ENCODE data around the gene OLFML1.

The OLFML1 gene

GRCh38 chr11:7448201-7448600 lies 37.1 kb upstream of the OLFML1 start:
- Histone ChIP-seq H2BK120ac (ENCODE audit: low read depth, low read length) (no peak overlapping the region), H3K27ac (ENCODE audit: low read length, poor library complexity, severe bottlenecking) (no peak overlapping the region), H3K4me2 (ENCODE audit: low read length, poor library complexity, severe bottlenecking) (no peak overlapping the region), H3K18ac (ENCODE audit: low read depth in 1 of 2, low read length in 2 of 2) (no peak overlapping the region), H3K27me3 (ENCODE audit: control insufficient read depth in 1 of 2, insufficient read depth in 1 of 2, low read length in 2 of 2) (peaks cover 0 to 12% of the 10 kb centered on the region in 2 experiments), H2AFZ (ENCODE audit: low read depth, low read length) (no peak overlapping the region), H3K4ac (ENCODE audit: low read depth in 1 of 2, low read length in 2 of 2) (no peak overlapping the region), H2BK12ac (ENCODE audit: low read length in 2 of 2) (no peak overlapping the region), H3K9ac (ENCODE audit: low read length) (no peak overlapping the region), H2BK5ac (ENCODE audit: low read depth, low read length, poor library complexity, severe bottlenecking) (no peak overlapping the region), H3K4me3 (ENCODE audit: insufficient read depth in 1 of 2, low read depth in 1 of 2, low read length in 2 of 2) (no peak overlapping the region), H3K9me3 (ENCODE audit: control insufficient read depth, low read length) (no peaks in the 10 kb centered on the region), H3K4me1 (ENCODE audit: control insufficient read depth, insufficient read depth, low read depth, low read length) (no peaks in the 10 kb centered on the region), H2AK5ac (ENCODE audit: low read length, severe bottlenecking) (no peak overlapping the region), H3K14ac (ENCODE audit: low read length in 2 of 2) (no peak overlapping the region), H4K8ac (ENCODE audit: low read length) (no peak overlapping the region), H3K79me1 (replicated peaks; ENCODE audit: low read length, poor library complexity, severe bottlenecking) (no peaks in the 10 kb centered on the region), H3K23ac (ENCODE audit: low read length in 2 of 2) (no peak overlapping the region), H2BK15ac (ENCODE audit: low read depth, poor library complexity, severe bottlenecking) (no peak overlapping the region), H3K36me3 (ENCODE audit: control insufficient read depth in 1 of 2, insufficient read depth in 2 of 2, low read depth in 1 of 2, low read length in 2 of 2) (no peaks in the 10 kb centered on the region), H4K91ac (ENCODE audit: low read length) (no peak overlapping the region)
- 86% methylated on average over 12 of the region's 12 CpGs for WGBS
- no peak for DNase-seq

- Histone ChIP-seq H3K36me3 (ENCODE audit: control insufficient read depth in 1 of 2, insufficient read depth in 2 of 2, low read depth in 1 of 2, low read length in 2 of 2) (no peaks in the 10 kb centered on the region), H3K18ac (ENCODE audit: low read depth in 1 of 2, low read length in 2 of 2) (no peak overlapping the region), H2AFZ (ENCODE audit: low read depth, low read length) (no peak overlapping the region), H2BK5ac (ENCODE audit: low read depth, low read length, poor library complexity, severe bottlenecking) (no peak overlapping the region), H3K79me1 (replicated peaks; ENCODE audit: low read length, poor library complexity, severe bottlenecking) (no peaks in the 10 kb centered on the region), H3K4ac (ENCODE audit: low read depth in 1 of 2, low read length in 2 of 2) (no peak overlapping the region), H2AK5ac (ENCODE audit: low read length, severe bottlenecking) (no peak overlapping the region), H2BK120ac (ENCODE audit: low read depth, low read length) (no peak overlapping the region), H3K23ac (ENCODE audit: low read length in 2 of 2) (no peak overlapping the region), H3K27ac (ENCODE audit: low read length, poor library complexity, severe bottlenecking) (no peak overlapping the region), H3K4me3 (ENCODE audit: insufficient read depth in 1 of 2, low read depth in 1 of 2, low read length in 2 of 2) (no peak overlapping the region), H4K8ac (ENCODE audit: low read length) (no peak overlapping the region), H3K9ac (ENCODE audit: low read length) (no peak overlapping the region), H4K91ac (ENCODE audit: low read length) (no peak overlapping the region), H3K4me1 (ENCODE audit: control insufficient read depth, insufficient read depth, low read depth, low read length) (no peaks in the 10 kb centered on the region), H3K9me3 (ENCODE audit: control insufficient read depth, low read length) (no peaks in the 10 kb centered on the region), H3K27me3 (ENCODE audit: control insufficient read depth in 1 of 2, insufficient read depth in 1 of 2, low read length in 2 of 2) (peaks cover 0 to 4% of the 10 kb centered on the region in 2 experiments), H3K4me2 (ENCODE audit: low read length, poor library complexity, severe bottlenecking) (no peak overlapping the region), H2BK15ac (ENCODE audit: low read depth, poor library complexity, severe bottlenecking) (no peak overlapping the region), H3K14ac (ENCODE audit: low read length in 2 of 2) (no peak overlapping the region), H2BK12ac (ENCODE audit: low read length in 2 of 2) (no peak overlapping the region)
- DNase-seq, result no peak
- 89% methylated on average over 2 of the region's 3 CpGs for WGBS
These were observed 36.0 kb upstream of the OLFML1 start for GRCh38 chr11:7449211-7449840.

- Histone ChIP-seq H3K36me3 (ENCODE audit: control insufficient read depth in 1 of 2, insufficient read depth in 2 of 2, low read depth in 1 of 2, low read length in 2 of 2) (no peaks in the 10 kb centered on the region), H2AFZ (ENCODE audit: low read depth, low read length) (no peak overlapping the region), H3K18ac (ENCODE audit: low read depth in 1 of 2, low read length in 2 of 2) (no peak overlapping the region), H3K27me3 (ENCODE audit: control insufficient read depth in 1 of 2, insufficient read depth in 1 of 2, low read length in 2 of 2) (peaks cover 0 to 3% of the 10 kb centered on the region in 2 experiments), H4K91ac (ENCODE audit: low read length) (no peak overlapping the region), H3K4me3 (ENCODE audit: insufficient read depth in 1 of 2, low read depth in 1 of 2, low read length in 2 of 2) (no peak overlapping the region), H3K9ac (ENCODE audit: low read length) (no peak overlapping the region), H3K4ac (ENCODE audit: low read depth in 1 of 2, low read length in 2 of 2) (no peak overlapping the region), H3K14ac (ENCODE audit: low read length in 2 of 2) (no peak overlapping the region), H2BK120ac (ENCODE audit: low read depth, low read length) (no peak overlapping the region), H3K4me2 (ENCODE audit: low read length, poor library complexity, severe bottlenecking) (no peak overlapping the region), H3K79me1 (replicated peaks; ENCODE audit: low read length, poor library complexity, severe bottlenecking) (no peaks in the 10 kb centered on the region), H3K27ac (ENCODE audit: low read length, poor library complexity, severe bottlenecking) (no peak overlapping the region), H2BK12ac (ENCODE audit: low read length in 2 of 2) (no peak overlapping the region), H2BK15ac (ENCODE audit: low read depth, poor library complexity, severe bottlenecking) (no peak overlapping the region), H3K23ac (ENCODE audit: low read length in 2 of 2) (no peak overlapping the region), H2BK5ac (ENCODE audit: low read depth, low read length, poor library complexity, severe bottlenecking) (no peak overlapping the region), H2AK5ac (ENCODE audit: low read length, severe bottlenecking) (no peak overlapping the region), H3K4me1 (ENCODE audit: control insufficient read depth, insufficient read depth, low read depth, low read length) (no peaks in the 10 kb centered on the region), H3K9me3 (ENCODE audit: control insufficient read depth, low read length) (no peaks in the 10 kb centered on the region), H4K8ac (ENCODE audit: low read length) (no peak overlapping the region)
- WGBS, result 90% methylated on average over 3 of the region's 4 CpGs
- no peak for DNase-seq
These were observed 35.5 kb upstream of the OLFML1 start for GRCh38 chr11:7449841-7450214.

GRCh38 chr11:7450836-7451235 lies 34.5 kb upstream of the OLFML1 start:
- Histone ChIP-seq H2AFZ (ENCODE audit: low read depth, low read length) (no peak overlapping the region), H2BK15ac (ENCODE audit: low read depth, poor library complexity, severe bottlenecking) (no peak overlapping the region), H3K18ac (ENCODE audit: low read depth in 1 of 2, low read length in 2 of 2) (no peak overlapping the region), H3K27ac (ENCODE audit: low read length, poor library complexity, severe bottlenecking) (no peak overlapping the region), H3K4me2 (ENCODE audit: low read length, poor library complexity, severe bottlenecking) (no peak overlapping the region), H3K4ac (ENCODE audit: low read depth in 1 of 2, low read length in 2 of 2) (no peak overlapping the region), H3K36me3 (ENCODE audit: control insufficient read depth in 1 of 2, insufficient read depth in 2 of 2, low read depth in 1 of 2, low read length in 2 of 2) (no peaks in the 10 kb centered on the region), H3K23ac (ENCODE audit: low read length in 2 of 2) (no peak overlapping the region), H3K27me3 (ENCODE audit: control insufficient read depth in 1 of 2, insufficient read depth in 1 of 2, low read length in 2 of 2) (no peaks in the 10 kb centered on the region), H4K8ac (ENCODE audit: low read length) (no peak overlapping the region), H2AK5ac (ENCODE audit: low read length, severe bottlenecking) (no peak overlapping the region), H4K91ac (ENCODE audit: low read length) (no peak overlapping the region), H3K4me1 (ENCODE audit: control insufficient read depth, insufficient read depth, low read depth, low read length) (no peaks in the 10 kb centered on the region), H3K14ac (ENCODE audit: low read length in 2 of 2) (no peak overlapping the region), H2BK5ac (ENCODE audit: low read depth, low read length, poor library complexity, severe bottlenecking) (no peak overlapping the region), H3K9me3 (ENCODE audit: control insufficient read depth, low read length) (no peaks in the 10 kb centered on the region), H2BK12ac (ENCODE audit: low read length in 2 of 2) (no peak overlapping the region), H3K9ac (ENCODE audit: low read length) (no peak overlapping the region), H2BK120ac (ENCODE audit: low read depth, low read length) (no peak overlapping the region), H3K4me3 (ENCODE audit: insufficient read depth in 1 of 2, low read depth in 1 of 2, low read length in 2 of 2) (no peak overlapping the region), H3K79me1 (replicated peaks; ENCODE audit: low read length, poor library complexity, severe bottlenecking) (no peaks in the 10 kb centered on the region)
- 84% methylated on average over 2 of the region's 3 CpGs for WGBS
- DNase-seq, result no peak

Measured in mesenchymal stem cell (in vitro differentiated cells and primary cell).